SK-N-SH (cell line): ENCODE results near the gene SMIM32.

Experiments used
- CTCF ChIP-seq: fragments of 200-600 bp; sonication (generic); IDR thresholded peaks from 2 replicates; pipeline ENCODE4 v1.6.1; 2017; ENCODE audit warnings: antibody characterized with exemption, mild to moderate bottlenecking, moderate library complexity
- EP300 ChIP-seq, 2 experiments: IDR thresholded peaks; 2 replicates each; pipeline versions ENCODE4 v1.4.0 to v1.6.1; 2012; ENCODE audit warnings: borderline replicate concordance in 1 of 2, low read depth in 1 of 2, low read length in 1 of 2
- JUND ChIP-seq: IDR thresholded peaks from 2 replicates; pipeline ENCODE4 v1.4.0; 2012
- POLR2AphosphoS5 ChIP-seq: IDR thresholded peaks from 2 replicates; pipeline ENCODE4 v1.6.1; 2012; ENCODE audit warnings: low read depth, low read length
- RCOR1 ChIP-seq: fragments of 150-350 bp; IDR thresholded peaks from 2 replicates; pipeline ENCODE4 v1.6.1; 2017; ENCODE audit warnings: antibody characterized with exemption, low read length
- REST ChIP-seq: IDR thresholded peaks from 2 replicates; pipeline ENCODE4 v1.6.1; 2012; ENCODE audit warnings: mild to moderate bottlenecking, low read depth, low read length, moderate library complexity
- SMC3 ChIP-seq: IDR thresholded peaks from 2 replicates; pipeline ENCODE4 v1.6.1; 2012; ENCODE audit warnings: low read depth, low read length, improper control_type of control experiment
- YY1 ChIP-seq: IDR thresholded peaks from 2 replicates; pipeline ENCODE4 v1.4.0; 2012; ENCODE audit warnings: low read depth, mild to moderate bottlenecking

- TF ChIP-seq JUND (no peak), CTCF (no peak), RCOR1 (no peak), REST (no peak), YY1 (no peak), EP300 (IDR thresholded peaks at IDR 0.05; ENCODE audit: borderline replicate concordance in 1 of 2, low read depth in 1 of 2, low read length in 1 of 2) (no peak), POLR2AphosphoS5 (no peak), SMC3 (no peak)
Measured at GRCh38 chr5:136205061-136205702, 12.2 kb upstream of the SMIM32 start.
